Keratinocyte (primary cell): ENCODE results near the gene FGFR2. TPM values are rescaled to one million over a fixed set of nuclear protein-coding genes. Genes with fewer than 3 reads are reported as not detected.

Source experiments
- DNase-seq: peaks from one replicate; pipeline ENCODE4 v3.0.0-alpha.2; 2011; ENCODE audit warnings: low read depth, missing footprints, low spot score
- FAIRE-seq: peaks from 2 replicates; lab custom pipeline; 2011; peaks lifted over from hg19 to GRCh38; lab: Jason Lieb, UNC
- H2AFZ ChIP-seq: 2 replicates; pipeline ENCODE4 v1.6.0; 2012; ENCODE audit warnings: low read length, control low read depth, inconsistent platforms; ENCODE audit not compliant: control insufficient read depth
- H3K27ac ChIP-seq: 2 replicates; pipeline ENCODE4 v1.5.1; 2011; ENCODE audit warnings: low read length; ENCODE audit not compliant: control insufficient read depth, insufficient read depth
- H3K27me3 ChIP-seq: 3 replicates; pipeline ENCODE4 v1.6.0; 2011; ENCODE audit warnings: low read length; ENCODE audit not compliant: control insufficient read depth, insufficient read depth; ENCODE audit errors: extremely low read depth
- H3K36me3 ChIP-seq, 2 experiments: 2 replicates in 1 of 2; 3 replicates in 1 of 2; pipeline ENCODE4 v1.5.1; 2011; ENCODE audit warnings: low read length in 2 of 2, mild to moderate bottlenecking in 1 of 2; ENCODE audit not compliant: control insufficient read depth in 2 of 2, insufficient read depth in 2 of 2; ENCODE audit errors: extremely low read depth in 1 of 2
- H3K4me1 ChIP-seq: 3 replicates; pipeline ENCODE4 v1.5.1; 2011; ENCODE audit warnings: low read length; ENCODE audit not compliant: control insufficient read depth, insufficient read depth; ENCODE audit errors: extremely low read depth
- H3K4me2 ChIP-seq: 3 replicates; pipeline ENCODE4 v1.6.0; 2011; ENCODE audit warnings: low read depth, low read length; ENCODE audit not compliant: control insufficient read depth, insufficient read depth; ENCODE audit errors: extremely low read depth
- H3K4me3 ChIP-seq, 3 experiments: fragments of 200-600 bp in 1 of 3; sonication (generic) in 1 of 3; 2 replicates in 2 of 3; 3 replicates in 1 of 3; pipeline ENCODE4 v1.5.1; 2011 to 2016; ENCODE audit warnings: low read length in 3 of 3, mild to moderate bottlenecking in 3 of 3, control low read depth in 2 of 3, inconsistent platforms in 1 of 3, low read depth in 1 of 3, mixed read lengths in 1 of 3, mixed run types in 1 of 3, moderate library complexity in 1 of 3; ENCODE audit not compliant: control insufficient read depth in 2 of 3, insufficient read depth in 2 of 3; ENCODE audit errors: extremely low read depth in 1 of 3
- H3K79me2 ChIP-seq: 2 replicates; pipeline ENCODE4 v1.6.0; 2012; ENCODE audit warnings: low read length; ENCODE audit not compliant: control insufficient read depth, insufficient read depth
- H3K9ac ChIP-seq: 3 replicates; pipeline ENCODE4 v1.6.0; 2011; ENCODE audit warnings: low read length; ENCODE audit not compliant: control insufficient read depth, insufficient read depth; ENCODE audit errors: extremely low read depth
- H3K9me1 ChIP-seq: 3 replicates; pipeline ENCODE4 v1.6.0; 2011; ENCODE audit warnings: low read length; ENCODE audit not compliant: control insufficient read depth, insufficient read depth; ENCODE audit errors: extremely low read depth
- H3K9me3 ChIP-seq: 2 replicates; pipeline ENCODE4 v1.5.1; 2012; ENCODE audit warnings: low read depth, low read length; ENCODE audit not compliant: control insufficient read depth
- H4K20me1 ChIP-seq: 3 replicates; pipeline ENCODE4 v1.6.0; 2011; ENCODE audit warnings: low read length; ENCODE audit not compliant: control insufficient read depth, insufficient read depth; ENCODE audit errors: extremely low read depth
- EZH2 ChIP-seq: IDR thresholded peaks from one replicate; pipeline ENCODE4 v1.6.1; 2012; ENCODE audit warnings: inconsistent platforms, mild to moderate bottlenecking, low read length, moderate library complexity
- dilution Hi-C: fragments of 300-500 bp; cut with MboI; formaldehyde crosslinking; loops from one replicate; pipeline ENCODE4 v1.7.0; 2020; ENCODE audit warnings: low sequenced_read_pairs; ENCODE audit not compliant: extremely low pct_ligation_motif_present
- polyA plus RNA-seq, 5 experiments: library from polyadenylated mRNA; depleted of rRNA in 3 of 5; stranded (reverse) in 3 of 5; stranded (forward) in 1 of 5; unstranded in 1 of 5; fragments of >200 nt; gene quantifications; 1 replicate in 1 of 5; 2 replicates in 3 of 5; 3 replicates in 1 of 5; pipeline versions ENCODE4 v1.2.1 to v1.2.3, GENCODE V29; 2011 to 2012; ENCODE audit warnings: missing spikeins in 2 of 5, low read depth in 1 of 5, low replicate concordance in 1 of 5
- TF ChIP-seq, protein P1 (sequence below), 3 experiments: IDR thresholded peaks in 1 of 3; conservative IDR thresholded peaks in 1 of 3; optimal IDR thresholded peaks in 1 of 3; 2 replicates in 2 of 3; 3 replicates in 1 of 3; pipeline versions ENCODE3 to v1.5.1; 2011; ENCODE audit warnings: low read length in 3 of 3, mild to moderate bottlenecking in 3 of 3, moderate library complexity in 2 of 3, control low read depth in 1 of 3, inconsistent platforms in 1 of 3; ENCODE audit not compliant: insufficient read depth in 2 of 3; ENCODE audit errors: extremely low read depth in 1 of 3

The FGFR2 gene
- polyA plus RNA-seq, 1 donor (not counting 4 experiments of a cell fraction or from before 2014, with no cell fraction given) = 20.6 TPM

DNA sequence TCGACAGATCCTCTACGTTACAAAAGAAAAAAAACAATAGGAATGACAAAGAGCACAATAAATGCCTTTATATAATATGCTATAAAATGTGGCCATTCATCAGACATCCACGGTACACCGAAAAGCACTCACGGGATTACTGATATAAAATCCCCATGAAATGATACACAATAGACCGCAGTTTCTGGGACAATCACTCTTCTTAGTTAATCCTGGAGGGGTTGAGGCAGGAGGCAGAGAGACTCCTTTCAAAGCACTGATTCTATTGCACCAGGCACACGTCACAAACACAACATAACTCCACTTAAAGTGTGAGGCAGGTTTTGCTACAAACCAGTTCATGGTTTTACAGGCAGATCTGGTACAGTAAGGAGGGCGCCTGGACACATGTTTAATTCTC lies 113.8 kb downstream of the FGFR2 start:
- H3K9me3 ChIP-seq = no peaks in the 10 kb centered on the region
- no peaks in the 10 kb centered on the region for H3K9me1 ChIP-seq
- no peaks in the 10 kb centered on the region for H3K4me1 ChIP-seq
- no peak overlapping the region for H3K9ac ChIP-seq
- H3K79me2 ChIP-seq = no peaks in the 10 kb centered on the region
- H3K4me2 ChIP-seq = no peak overlapping the region
- peaks cover 11 to 24% of the 10 kb centered on the region in 2 experiments for H3K36me3 ChIP-seq
- FAIRE-seq (no peak), DNase-seq (no peak)
- no peak overlapping the region for H3K27ac ChIP-seq
- H3K4me3 ChIP-seq = no peak overlapping the region
- no peaks in the 10 kb centered on the region for H4K20me1 ChIP-seq
- TF ChIP-seq, protein P1, sequence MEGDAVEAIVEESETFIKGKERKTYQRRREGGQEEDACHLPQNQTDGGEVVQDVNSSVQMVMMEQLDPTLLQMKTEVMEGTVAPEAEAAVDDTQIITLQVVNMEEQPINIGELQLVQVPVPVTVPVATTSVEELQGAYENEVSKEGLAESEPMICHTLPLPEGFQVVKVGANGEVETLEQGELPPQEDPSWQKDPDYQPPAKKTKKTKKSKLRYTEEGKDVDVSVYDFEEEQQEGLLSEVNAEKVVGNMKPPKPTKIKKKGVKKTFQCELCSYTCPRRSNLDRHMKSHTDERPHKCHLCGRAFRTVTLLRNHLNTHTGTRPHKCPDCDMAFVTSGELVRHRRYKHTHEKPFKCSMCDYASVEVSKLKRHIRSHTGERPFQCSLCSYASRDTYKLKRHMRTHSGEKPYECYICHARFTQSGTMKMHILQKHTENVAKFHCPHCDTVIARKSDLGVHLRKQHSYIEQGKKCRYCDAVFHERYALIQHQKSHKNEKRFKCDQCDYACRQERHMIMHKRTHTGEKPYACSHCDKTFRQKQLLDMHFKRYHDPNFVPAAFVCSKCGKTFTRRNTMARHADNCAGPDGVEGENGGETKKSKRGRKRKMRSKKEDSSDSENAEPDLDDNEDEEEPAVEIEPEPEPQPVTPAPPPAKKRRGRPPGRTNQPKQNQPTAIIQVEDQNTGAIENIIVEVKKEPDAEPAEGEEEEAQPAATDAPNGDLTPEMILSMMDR (optimal IDR thresholded peaks at IDR 0.05 in 1 of 3, IDR thresholded peaks at IDR 0.05 in 1 of 3, conservative IDR thresholded peaks at IDR 0.05 in 1 of 3; ENCODE audit: extremely low read depth in 1 of 3, insufficient read depth in 2 of 3, low read length in 3 of 3) = no peak
- TF ChIP-seq EZH2 = no peak
- dilution Hi-C loops = no loop called here
- no peak overlapping the region for H2AFZ ChIP-seq
- H3K27me3 ChIP-seq = no peaks in the 10 kb centered on the region

DNA sequence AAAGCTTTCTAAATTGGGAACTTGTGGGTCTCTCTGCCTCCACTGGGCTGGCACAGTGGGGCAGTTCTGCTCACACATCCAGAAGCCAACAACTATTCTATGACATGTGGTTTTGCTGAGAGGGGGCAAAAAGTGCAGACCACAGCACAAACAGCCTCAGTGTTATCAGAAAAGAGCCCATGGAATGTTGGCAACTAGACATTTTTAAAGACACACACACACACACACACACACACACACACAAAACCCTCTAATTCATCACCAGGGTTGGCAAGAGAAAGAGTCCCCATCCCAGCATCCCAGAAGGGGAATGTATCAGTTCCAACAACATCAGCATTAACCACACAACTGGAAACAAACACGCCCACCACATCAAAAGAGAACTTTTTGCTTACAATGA lies 117.1 kb downstream of the FGFR2 start:
- dilution Hi-C loops = no loop called here
- FAIRE-seq = no peak

More for the DNA sequence above, 117.1 kb downstream of the FGFR2 start:
- no peak for TF ChIP-seq EZH2
- TF ChIP-seq, protein P1 (optimal IDR thresholded peaks at IDR 0.05 in 1 of 3, IDR thresholded peaks at IDR 0.05 in 1 of 3, conservative IDR thresholded peaks at IDR 0.05 in 1 of 3; ENCODE audit: extremely low read depth in 1 of 3, insufficient read depth in 2 of 3, low read length in 3 of 3) = no peak
- H3K4me3 ChIP-seq = no peak overlapping the region
- H4K20me1 ChIP-seq = no peaks in the 10 kb centered on the region
- no peaks in the 10 kb centered on the region for H3K9me1 ChIP-seq
- H3K4me1 ChIP-seq = no peaks in the 10 kb centered on the region
- no peak overlapping the region for H3K27ac ChIP-seq
- H3K36me3 ChIP-seq = peaks cover 9 to 18% of the 10 kb centered on the region in 2 experiments
- H2AFZ ChIP-seq = no peak overlapping the region
- no peaks in the 10 kb centered on the region for H3K27me3 ChIP-seq
- H3K79me2 ChIP-seq = no peaks in the 10 kb centered on the region
- DNase-seq = no peak
- no peaks in the 10 kb centered on the region for H3K9me3 ChIP-seq
- H3K9ac ChIP-seq = no peak overlapping the region
- no peak overlapping the region for H3K4me2 ChIP-seq
